ENCODE data around the gene DHRS7C.

Gene DHRS7C

DNA sequence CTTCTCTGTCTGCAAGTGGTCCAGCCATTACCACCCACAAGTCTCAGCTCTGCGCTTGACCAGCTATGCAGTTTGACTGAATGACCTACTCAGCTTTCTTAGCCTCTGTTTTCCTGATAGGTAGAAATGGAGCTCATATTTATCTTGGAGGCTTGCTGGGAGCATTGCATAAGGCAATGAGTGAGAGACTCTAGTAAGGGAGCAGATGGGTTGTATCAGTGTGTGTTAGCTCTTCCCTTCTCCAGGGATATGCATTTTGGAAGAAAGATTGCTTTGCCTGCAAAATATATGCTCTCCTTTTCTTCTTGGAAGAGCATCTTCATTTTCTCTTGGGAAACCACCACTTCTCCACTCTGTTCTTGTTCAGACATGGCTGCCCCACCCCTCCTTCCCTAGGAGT, 26.1 kb downstream of the DHRS7C start:
- no peak for FAIRE-seq

DNA sequence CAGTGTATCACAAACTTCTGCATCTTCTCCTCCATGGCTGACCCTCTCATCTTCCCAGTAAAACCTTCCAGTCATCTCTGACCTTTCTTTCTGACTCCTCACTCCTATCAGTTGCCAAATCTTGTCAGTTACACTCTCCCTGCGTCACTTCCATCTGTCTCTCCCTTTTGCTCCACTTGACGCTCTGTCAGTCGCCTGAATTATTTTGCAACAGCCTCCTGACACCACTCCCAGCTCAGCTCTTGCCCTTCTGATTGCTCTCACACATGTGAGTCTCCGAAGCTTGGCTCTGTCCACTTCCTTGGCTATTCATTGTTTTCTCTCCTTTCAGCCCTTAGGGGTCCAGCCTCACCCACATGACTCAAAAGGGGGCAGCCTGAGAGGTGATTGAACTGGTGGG, 27.7 kb downstream of the DHRS7C start:
- no peak for FAIRE-seq

DNA sequence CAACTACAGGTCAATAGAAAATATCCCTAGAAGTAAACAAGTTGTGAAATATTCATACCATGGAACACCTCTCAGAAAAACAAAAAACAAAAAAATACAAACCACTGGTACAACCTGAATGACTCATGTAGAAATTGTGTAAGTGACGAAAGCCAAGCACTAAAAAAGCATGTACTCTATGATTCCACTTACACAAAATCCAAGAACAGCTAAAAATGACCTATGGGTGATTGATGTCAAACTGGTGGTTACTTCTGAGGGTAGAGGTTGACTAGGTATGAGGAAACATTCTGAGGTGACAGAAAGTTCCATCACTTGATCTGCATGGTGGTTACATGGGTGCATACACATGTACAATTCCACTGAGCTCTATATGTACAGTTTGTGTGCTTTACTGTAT, 31.1 kb downstream of the DHRS7C start:
- FAIRE-seq, result no peak

DNA sequence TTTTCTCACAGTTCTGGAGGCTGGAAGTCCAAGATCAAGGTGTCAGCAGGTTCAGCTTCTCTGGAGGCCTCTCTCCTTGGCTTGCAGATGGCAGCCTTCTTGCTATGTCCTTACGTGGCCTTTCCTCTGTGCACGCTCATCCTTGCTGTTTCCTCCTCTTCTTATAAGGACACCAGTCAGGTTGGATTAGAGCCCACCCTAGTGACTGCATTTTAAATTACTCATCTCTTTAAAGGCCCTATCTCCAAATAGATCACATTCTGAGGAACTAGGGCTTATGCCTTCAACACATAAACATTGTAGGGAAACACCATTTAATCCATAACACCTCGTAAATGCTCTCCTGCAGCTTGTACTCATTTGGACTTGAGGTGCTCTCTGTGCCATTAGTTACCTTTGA, 36.3 kb downstream of the DHRS7C start:
- no peak for FAIRE-seq

DNA sequence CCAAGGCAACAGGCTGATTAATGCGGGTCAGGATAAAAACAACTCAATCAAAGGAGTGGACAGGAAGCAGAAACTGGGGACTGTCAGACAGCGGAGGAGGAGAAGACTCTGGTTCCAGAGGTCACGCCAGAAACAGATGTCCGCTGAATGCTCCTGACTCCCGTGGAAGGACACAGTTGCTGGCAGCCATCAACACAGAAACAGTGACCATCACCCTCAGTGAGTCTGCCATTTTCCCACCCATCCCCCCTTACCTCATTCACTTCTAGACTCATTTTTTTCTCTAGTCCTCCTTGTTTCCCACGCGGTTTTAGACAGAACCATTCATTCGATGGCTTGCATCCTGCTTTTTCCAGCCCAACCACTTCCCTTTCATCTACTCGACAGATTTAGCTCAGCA, 40.9 kb downstream of the DHRS7C start:
- FAIRE-seq, result no peak

DNA sequence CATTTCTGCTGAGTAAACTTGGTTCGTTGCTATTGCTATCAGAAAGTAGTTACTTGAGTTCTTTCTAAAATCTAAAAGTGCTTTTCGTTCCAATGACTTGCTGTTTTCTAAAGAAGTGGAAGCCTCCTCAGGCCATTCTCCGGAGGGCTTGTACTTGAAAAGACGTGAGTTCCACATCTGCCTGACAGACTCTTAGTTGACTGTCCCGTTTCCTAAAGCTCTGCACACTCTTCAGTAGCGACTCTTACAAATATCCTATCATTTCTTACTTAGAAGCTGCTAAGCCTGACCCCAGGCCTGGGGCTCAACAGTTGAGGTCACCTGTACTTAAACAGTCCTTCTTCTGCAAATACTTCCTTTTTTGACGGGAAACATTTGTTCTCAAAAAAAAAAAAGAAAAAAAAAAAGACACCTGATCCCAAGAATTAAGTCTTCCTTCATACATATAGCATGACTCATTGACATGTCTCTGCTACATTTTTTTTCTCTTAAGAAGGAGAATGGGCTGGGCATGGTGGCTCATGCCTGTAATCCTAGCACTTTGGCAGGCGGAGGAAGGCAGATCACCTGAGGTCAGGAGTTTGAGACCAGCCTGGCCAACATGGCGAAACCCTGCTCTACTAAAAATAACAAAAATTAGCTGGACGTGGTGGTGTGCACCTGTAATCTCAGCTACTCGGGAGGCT, 61.5 kb downstream of the DHRS7C start:
- FAIRE-seq, result no peak

DNA sequence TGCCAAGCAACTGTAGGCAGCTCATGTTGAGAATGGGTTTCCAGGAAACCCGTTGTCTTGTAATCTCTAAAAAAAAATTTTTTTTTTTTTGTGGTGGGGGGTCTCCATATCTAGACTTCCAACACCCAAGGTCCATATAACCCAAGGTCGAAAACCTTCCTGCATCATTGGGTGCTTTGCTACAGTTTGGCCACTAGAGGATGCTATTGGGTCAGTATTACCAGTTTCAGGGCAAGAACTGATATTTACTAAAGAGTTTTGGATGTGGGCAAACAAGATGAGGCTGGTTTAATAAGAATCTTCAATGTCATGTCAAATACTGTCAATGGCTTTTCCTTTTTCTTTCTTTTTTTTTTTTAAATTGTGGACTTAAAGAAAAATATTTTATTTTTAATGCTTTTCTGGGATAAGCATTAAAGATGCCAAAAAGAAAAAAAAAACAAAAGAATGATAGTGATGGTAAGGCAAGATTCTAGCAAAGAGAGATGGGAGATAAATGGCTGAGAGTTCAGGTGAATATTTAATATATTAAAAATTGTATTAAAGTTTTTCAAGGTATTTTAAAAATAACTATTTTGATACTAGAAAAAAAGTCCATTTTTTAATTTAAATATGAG, 62.2 kb downstream of the DHRS7C start:
- FAIRE-seq, result peak; percentile 86

DNA sequence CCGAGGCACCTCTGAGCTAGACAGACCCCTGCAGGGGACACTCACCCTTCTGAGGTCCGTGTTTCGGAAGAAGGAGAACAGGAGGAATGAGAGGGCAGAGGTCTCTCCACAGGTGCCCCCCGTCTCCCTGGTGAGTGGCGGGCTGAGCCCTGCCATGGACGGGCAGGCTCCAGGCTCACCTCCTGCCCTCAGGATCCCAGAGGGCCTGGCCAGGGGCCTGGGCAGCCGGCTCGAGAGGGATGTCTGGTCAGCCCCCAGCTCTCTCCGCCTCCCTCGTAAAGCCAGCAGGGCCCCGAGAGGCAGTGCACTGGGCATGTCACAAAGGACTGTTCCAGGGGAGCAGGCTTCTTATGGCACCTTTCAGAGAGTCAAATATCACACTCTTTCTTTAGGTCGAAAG, 62.8 kb downstream of the DHRS7C start:
- FAIRE-seq, result no peak

DNA sequence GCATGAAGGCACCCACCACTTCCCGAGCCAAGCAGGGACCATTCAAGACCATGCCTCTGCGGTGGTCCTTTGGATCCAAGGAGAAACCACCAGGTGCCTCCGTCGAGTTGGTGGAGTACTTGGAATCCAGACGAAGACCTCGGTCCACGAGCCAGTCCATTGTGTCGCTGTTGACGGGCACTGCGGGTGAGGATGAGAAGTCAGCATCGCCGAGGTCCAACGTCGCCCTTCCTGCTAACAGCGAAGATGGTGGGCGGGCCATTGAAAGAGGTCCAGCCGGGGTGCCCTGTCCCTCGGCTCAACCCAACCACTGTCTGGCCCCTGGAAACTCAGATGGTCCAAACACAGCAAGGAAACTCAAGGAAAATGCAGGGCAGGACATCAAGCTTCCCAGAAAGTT, 63.4 kb downstream of the DHRS7C start:
- no peak for FAIRE-seq

DNA sequence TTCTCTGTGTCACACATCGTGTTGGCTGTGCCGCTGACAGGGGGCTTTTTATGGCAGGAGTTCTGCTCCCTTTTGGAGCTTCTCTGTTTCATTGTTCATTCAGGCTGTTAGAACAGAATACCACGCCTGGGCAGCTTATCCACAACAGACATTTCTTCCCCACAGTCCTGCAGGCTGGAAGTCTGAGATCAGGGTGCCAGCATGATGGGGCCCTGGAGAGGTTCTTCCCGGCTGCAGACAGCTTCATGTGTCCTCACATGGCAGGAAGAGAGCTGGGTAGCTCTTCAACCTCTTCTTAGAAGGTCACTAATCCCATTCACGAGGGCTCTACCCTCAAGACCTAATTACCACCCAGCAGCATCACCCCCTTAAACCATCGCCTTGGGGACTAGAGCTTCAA, 65.1 kb downstream of the DHRS7C start:
- no peak for FAIRE-seq

DNA sequence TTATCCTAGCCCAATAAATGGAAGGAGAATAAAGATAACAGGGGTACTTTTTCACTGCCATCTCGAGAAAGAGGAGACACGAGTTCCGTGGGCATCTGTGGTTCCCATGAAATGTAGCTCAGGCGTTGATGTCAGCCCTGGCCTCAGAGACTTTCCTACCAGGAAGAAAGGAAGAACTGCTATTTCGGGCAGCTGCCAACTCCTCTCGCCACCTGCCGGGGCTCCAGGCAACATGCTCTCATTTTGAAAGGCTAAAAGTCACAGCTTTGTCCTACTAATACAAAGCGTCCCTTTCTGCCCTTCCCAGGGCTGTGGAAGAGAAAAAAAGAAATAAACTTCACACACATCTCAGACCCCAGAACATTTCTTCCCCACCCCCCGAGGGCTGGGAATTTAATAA, 65.8 kb downstream of the DHRS7C start:
- no peak for FAIRE-seq

Measured in endometrium (tissue), 2 donors.